GM21367 (cell line): ENCODE results near the gene SLC25A28.

Source experiments
- ATAC-seq: cut with Tn5 transposase; IDR thresholded peaks from one replicate; pipeline ENCODE4 v1.9.1; 2021; ENCODE audit not compliant: unreplicated experiment

Gene SLC25A28, protein sequence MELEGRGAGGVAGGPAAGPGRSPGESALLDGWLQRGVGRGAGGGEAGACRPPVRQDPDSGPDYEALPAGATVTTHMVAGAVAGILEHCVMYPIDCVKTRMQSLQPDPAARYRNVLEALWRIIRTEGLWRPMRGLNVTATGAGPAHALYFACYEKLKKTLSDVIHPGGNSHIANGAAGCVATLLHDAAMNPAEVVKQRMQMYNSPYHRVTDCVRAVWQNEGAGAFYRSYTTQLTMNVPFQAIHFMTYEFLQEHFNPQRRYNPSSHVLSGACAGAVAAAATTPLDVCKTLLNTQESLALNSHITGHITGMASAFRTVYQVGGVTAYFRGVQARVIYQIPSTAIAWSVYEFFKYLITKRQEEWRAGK

DNA sequence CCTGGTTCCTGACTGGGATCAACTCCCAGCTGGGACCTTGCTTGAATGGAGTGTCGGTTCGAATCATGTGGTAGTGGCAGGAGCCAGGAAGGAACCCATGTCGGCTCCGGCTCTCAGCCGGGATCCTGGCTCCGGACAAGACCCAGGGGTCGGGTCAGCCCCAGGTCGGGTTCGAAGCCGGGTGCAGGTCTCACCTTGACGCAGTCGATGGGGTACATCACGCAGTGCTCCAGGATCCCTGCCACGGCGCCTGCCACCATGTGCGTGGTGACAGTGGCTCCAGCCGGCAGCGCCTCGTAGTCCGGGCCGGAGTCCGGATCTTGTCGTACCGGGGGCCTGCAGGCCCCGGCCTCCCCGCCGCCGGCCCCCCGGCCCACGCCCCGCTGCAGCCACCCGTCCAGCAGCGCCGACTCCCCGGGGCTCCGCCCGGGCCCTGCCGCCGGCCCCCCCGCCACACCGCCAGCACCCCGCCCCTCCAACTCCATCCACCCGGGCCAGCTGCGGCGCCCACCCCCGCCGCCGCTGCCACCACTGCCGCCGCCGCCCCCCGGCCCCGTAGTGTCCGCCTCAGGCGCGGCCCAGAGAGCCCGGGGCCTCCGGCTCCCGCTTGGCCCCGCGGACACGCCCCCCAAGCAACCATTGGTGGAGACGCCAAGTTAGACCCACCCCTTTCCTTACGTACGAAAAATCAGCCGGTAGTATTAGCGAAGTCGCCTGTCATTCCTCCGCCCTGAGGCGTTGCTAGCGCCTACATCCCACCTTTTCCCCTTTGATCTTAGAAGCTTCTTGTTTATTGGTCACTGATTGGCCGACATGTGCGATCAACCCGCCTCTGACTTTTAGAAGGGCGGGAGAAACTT, at the start of gene SLC25A28:
TSS of gene SLC25A28 (minus strand) at position 589 of the 860 bp plus-strand sequence. CDS start at position 485, 104 bp downstream.
- peak; percentile 78 for ATAC-seq

DNA sequence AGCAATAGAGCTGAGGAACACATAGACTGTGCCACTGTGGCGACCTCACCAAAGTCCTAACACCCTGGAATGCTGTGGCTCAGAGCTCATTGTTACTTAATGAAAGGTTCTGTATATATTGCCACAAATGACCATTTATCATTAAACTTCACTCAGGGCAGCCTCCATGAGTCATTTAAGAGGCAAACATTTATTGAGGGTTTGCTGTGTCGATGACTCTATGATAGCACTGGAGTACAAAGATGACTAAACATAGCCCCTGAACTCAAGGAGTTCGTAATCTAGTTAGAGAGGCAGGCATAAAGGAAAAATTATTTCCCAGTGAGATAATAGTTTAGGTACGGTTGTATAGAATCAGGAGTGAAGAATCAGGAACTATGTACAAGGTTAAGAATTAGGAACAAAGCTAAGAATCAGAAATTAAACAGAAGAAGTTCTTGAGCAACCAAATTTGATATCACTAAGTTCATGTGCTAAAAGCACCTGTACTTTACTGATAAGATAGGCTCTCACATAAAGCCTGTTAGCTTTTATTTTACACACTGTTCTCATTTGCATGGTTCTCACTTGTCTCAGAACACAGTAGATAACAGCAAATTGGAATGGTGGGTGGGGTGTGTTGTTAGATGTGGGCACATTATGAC, 47.0 kb upstream of the SLC25A28 start:
- no peak for ATAC-seq

DNA sequence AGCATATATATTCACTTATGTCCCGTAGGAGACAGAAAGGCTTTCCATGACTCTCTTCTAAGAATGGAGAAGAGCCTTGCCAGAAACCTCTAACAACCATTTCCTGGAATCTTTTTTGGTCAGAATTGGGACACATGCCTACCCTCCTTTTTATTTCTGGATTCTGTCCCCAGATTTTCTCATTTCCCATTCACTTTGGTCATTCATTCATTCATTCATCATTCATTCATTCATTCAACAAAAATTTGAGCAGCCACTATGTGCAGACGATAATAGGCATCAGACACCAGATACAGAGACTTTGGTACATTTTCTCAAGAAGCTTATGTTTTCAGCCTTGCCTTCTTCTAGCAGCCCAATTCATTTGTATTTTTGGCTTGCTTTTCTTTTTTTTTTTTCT, 45.1 kb upstream of the SLC25A28 start:
- ATAC-seq, result no peak

DNA sequence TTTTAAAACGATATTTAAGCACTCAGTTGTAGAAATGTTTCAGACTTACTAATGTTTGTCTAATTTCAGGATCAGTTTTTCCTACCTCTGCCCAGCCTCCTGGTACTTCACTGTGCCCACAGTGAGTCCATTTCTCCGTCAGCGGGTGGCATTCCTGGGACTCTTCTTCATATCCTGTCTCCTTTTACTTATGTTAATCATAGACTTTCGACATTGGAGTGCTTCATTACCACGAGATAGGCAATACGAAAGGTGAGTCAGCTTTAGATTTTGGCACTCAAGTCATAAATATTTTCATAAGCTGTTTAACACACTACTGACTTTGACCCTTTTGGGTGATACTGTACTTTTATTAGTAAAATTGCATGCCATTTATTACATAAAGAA, 41.1 kb upstream of the SLC25A28 start:
- no peak for ATAC-seq

DNA sequence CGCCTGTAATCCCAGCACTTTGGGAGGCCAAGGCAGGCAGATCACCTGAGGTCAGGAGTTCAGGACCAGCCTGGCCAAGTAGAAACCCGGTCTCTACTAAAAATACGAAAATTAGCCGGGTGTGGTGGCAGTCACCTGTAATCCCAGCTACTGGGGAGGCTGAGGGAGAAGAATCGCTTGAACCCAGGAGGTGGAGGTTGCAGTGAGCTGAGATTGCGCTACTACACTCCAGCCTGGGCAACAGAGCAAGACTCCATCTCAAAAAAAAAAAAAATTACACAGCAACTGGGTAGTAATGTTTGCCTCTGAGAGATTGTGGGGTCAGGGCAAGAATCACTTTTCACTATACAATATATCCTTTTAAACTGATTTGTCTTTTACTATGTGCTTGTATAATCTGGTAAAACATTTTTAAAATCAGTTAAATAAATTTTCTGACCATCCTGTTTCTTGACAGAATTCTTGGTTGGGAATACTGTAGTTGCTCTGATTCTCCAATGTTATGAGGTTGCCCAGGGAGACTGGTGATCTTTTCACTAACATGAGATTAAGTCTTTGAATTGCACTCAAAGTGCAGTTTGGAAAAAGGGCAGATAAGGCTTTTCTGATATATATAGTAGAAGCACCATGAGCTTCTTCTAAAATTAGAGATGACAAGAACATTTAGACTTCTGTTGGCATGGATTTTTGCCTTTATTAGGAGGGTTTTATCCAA, 40.6 kb upstream of the SLC25A28 start:
- no peak for ATAC-seq

DNA sequence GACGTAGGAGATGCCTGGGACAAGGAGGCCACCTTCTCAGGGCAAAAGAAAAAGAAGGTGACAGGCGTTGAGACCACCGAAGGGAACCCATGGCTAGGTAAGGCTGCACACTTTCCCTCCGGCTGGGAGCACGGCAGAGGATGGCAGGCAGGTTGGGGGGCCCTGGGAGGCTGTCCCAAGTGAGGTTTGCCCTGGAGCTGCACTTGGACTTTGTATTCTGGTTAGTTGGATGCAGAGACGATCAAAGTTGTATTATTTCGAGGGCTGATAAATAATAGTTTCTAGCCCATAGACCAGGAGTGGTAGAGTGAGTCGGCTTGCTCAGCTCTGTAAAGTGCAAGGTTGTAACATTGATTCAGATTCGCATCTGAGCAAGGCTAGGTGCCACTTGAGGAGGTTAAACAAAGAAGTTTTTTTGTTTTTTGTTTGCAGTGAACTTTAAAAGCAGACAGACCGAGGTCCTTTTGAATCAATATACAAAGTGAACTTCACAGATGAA, 39.7 kb upstream of the SLC25A28 start:
- no peak for ATAC-seq

DNA sequence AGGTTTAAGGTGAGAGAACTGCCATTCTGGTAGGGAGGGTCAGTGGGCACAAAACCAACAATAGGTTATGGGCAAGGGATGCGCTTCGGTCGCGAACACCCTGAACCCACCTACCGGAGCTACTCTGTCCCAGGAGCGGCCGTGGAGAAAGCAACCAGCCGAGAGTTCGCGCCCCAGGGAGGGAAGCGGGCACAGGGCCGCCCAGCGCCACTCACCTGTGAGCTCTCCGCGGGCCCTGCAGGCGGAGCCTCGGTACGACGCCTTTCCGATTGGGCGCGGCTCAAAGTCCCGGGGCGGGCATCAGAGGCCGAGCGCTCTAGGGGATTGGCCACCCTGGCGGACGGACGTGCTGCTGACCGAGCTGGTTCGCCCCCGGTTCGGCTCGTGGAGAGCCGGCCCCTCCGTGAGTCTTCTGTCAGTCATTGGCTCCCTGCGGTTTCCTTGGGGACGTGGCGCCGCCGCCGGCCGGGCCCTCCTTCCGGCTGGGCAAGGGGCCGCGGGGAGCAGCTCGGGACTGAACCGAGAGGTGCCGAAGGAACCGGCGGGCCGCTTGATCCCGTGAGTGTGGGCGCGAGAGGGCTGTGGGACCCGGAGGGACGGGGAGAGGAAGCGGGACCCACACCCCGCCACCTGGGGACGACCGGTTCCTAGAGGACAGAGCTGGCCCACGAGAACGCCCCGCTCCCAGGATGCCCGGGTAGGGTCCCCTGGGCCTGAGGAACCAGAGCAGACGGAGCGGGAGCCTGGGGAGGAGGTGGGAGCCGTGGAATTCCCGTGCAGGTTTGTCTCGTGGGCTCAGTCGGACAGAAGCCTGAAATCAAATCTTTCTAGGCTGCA, 39.0 kb upstream of the SLC25A28 start, which contains the start of gene ENTPD7:
TSS of gene ENTPD7 (plus strand) at position 479 of the 837 bp plus-strand sequence. CDS start 448 bp downstream, outside the sequence.
- ATAC-seq, result peak; percentile 99

DNA sequence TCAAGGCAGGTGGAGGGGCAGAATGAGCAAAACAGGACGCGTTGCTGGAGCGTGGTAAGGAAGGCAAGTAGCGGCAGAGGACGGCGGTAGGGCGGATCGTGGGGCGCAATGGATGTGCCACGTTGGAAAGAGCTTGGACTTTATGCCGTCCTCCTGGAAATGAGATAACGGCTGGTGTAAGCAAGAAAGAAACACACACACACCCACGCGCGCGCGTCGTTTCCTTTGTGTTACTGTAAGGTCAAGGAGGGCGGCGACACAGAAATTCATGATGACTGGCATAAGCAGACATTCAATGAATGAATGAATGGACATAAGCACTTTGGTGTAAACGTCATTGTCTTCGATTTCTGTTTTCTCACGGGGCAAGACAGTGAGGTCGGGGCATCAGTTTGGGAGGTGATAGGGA, 38.4 kb upstream of the SLC25A28 start:
- no peak for ATAC-seq

DNA sequence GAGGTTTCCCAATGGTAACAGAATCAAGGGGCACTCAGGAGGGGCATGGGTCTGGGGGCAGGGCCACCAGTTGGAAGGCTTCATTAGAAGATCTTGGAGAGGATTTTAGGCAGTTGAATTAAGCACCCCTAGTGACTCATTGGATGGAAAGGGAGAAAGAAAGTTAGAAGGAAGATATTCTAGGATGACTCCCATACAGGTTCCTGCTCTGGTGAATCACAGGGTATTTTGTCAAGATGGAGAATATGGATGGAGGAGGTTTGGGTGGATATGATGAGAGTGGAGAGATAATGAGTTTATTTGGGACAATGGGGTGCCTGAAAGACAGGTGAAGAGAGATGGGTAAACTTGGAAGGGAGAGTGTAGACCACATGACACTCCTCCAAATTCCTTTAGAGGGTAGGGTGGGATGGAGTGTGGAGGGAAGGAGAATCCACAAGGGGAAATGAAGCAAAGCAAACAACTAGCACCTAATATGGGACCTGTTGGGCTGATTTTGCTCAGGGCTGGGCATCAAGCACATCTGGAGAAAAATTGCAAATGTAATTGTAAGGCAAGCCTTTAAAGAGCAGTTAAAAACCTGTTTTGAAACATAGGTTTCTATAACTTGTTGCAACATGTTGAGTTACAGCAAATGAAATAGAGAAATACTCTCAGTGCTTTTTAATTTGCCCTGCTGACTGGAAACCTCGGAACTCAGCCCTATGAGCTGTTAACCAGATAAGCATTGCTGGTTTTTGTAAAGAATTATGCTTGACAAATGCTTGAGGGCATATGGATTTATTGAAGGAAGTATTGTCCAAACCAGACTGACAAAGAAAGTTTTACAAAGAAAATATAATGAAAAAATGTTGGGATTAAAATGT, 36.2 kb upstream of the SLC25A28 start:
- ATAC-seq, result no peak

DNA sequence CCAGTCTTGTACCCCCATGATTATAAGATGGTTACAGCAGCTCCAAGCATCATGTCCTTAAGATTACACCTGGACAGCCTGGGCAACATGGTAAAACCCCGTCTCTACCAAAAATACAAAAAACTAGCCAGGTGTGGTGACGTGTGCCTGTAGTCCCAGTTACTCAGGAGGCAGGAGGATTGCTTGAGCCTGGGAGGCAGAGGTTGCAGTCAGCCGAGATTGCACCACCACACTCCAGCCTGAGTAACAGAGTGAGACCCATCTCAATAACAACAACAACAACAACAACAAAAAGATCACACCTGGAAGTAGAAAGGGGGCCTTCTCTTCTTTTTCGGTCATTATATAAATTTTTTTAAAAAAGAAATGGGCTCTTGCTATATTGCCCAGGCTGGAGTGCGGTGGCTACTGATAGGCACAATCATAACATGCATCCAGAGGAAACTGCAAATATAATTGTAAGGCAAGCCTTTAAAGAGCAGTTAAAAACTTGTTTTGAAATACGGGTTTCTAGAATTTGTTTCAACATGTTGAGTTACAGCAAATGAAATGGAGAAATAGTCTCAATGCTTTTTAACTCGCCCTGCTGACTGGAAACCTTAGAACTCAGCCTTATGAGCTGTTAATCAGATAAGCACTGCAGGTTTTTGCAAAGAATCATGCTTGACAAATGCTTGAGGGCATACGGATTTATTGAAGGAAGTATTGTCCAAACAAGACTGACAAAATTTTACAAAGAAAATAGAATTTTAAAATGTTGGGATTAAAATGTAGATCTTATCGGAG, 34.3 kb upstream of the SLC25A28 start:
- no peak for ATAC-seq

DNA sequence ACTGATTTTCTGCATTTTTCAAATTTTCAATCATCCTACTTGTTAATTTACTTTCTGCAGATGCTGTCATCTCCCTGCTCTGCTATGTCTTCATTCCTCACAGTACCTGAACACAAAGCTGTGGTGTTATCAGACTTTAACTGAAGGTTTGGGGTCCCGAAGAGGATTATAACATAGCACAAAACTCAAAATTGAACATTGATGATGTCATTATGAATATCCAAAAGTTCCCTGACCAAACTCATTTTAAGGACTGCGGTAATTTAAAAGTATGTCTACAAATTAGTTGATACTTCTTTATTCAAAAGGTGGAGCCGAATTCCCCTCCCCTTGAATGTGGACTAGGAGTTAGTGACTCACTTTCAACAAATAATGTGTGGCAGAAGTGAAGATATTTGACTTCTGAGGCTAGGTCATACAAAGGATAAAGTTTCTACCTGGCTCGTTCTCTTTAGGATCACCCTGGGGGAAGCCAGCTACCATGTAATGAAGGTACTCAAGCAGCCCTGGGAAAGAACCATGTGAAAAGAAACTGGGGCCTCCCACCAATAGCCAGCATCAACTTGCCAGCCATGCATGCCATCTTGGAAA, 32.7 kb upstream of the SLC25A28 start:
- no peak for ATAC-seq

DNA sequence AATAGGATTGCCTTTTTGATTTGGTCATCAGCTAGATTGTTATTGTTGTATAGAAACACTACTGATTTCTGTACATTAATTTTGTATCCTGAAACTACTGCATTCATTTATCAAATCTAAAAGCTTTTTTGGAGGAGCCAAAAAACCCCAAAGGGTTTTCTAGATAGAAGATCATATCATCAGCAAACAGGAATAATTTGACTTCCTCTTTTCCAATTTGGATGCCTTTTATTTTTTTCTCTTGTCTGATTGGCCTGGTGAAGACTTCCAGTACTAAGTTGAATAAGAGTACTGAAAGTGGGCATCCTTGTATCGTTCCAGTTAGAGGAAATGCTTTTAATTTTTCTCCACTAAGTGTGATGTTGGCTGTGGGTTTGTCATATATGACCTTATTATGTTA, 28.5 kb upstream of the SLC25A28 start:
- ATAC-seq, result no peak

DNA sequence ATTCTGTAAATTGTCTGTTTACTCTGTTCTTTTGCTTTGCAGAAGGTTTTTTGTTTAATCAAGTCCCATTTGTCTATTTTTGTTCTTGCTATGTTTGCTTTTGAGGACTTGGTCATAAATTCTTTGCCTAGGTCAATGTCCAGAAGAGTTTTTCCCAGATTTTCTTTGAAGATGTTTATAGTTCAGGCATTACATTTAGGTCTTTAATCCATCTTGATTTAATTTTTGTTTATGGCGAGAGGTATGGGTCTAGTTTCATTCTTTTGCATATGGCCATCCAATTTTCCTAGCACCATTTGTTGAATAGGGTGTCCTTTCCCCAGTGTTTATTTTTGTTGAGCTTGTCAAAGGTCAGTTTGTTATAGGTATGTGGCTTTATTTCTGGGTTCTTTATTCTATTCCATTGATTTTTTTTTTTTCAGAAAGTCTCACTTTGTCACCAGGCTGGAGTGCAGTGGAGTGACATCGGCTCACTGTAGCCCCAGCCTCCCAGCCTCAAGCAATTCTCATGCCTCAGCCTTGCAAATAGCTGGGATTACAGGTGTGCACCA, 27.4 kb upstream of the SLC25A28 start:
- no peak for ATAC-seq

DNA sequence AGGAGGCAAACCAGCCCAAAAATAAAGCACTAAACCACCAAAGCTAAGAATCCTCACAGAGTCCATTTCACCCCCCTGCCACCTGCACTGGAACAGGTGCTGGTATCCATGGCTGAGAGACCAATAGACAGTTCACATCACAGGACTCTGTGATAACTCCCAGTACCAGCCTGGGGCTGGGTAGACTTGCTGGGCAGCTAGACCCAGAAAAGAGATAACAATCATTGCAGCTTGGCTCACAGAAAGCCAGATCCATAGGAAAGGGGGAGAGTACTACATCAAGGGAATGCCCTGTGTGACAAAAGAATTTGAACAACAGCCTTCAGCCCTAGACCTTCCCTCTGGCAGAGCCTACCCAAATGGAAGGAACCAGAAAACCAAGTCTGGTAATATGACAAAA, 13.6 kb upstream of the SLC25A28 start:
- ATAC-seq, result no peak

DNA sequence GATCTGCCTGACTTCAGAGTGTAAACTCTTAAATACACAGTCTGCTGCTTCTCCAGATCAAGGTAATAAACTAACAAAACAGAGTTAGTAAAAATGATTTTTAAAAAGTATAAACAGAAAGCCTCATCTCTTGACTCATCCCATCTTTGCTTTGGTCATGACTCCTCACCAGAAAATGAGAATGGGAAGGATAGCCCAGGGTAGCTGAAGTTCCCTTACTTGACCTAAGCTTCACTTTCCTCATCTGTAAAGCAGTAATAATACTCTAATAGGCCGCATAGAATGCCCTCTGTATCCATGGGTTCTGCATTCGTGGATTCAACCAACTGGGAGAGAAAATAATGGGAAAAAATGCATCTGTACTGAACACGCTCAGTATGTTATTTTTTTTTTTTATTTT, 11.3 kb upstream of the SLC25A28 start:
- ATAC-seq, result no peak

DNA sequence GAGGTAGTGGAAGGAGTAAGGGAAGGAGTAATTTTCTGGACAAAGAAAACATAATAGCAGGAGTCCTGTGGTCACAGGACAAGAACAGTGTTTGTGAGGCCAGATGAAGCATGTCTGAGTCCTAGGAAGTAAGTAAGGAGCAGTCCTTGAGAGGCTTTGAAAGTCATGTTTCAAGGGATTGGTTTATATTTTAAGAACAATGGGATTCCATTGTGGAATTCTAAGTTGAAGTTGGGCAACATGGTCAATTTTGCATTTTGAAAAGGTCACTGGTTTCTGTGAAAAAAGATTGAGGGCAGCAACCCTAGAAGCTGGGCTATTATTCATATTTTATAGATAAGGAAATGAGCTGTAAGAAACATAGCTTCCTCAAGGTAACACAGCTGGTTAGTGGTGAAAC, 10.8 kb upstream of the SLC25A28 start:
- ATAC-seq, result no peak

DNA sequence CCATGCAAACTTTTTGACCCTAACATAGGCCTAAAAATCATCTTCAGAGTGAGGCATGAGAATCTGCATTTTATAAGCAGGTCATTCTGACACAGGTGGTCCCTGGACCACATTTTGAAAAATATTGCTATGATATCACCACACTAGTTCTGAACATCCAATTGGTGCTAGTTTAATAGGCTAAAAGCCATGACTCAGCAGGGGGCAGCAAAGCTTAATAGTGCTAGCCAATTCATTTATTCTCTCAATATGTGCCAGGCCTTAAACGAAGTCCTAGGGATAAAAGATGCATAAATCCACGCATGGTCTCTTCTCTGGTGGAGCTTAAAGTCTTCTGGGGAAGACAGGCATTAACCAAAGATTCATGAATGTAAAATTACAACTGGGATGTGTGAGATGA, 10.2 kb upstream of the SLC25A28 start:
- ATAC-seq, result no peak

DNA sequence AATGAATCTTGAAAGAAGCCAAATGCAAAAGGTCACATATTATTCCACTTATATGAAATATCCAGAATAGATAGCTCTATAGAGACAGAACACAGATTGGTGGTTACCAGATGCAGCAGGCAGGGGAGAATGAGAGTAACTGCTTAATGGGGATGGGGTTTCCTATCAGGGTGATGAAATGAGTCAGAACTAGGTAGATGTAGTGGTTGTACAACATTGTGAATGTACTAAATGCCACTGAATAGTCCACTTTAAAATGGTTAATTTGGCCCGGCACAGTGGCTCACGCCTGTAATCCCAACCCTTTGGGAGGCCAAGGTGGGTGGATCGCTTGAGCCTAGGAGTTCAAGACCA, 9.4 kb upstream of the SLC25A28 start:
- no peak for ATAC-seq
